Epithelial cell of proximal tubule (primary cell): ENCODE measurements around the gene BRF1. TPM values are rescaled to one million over a fixed set of nuclear protein-coding genes. Genes with fewer than 3 reads are reported as not detected.
A peak's percentile ranks its signal among the peaks of the same experiment; 100 is the strongest.

Experiments
- DNase-seq: peaks from one replicate; pipeline ENCODE4 v3.0.0-alpha.2; 2011; ENCODE audit warnings: low read depth
- H3K4me3 ChIP-seq: 2 replicates; pipeline ENCODE4 v1.5.1; 2011; ENCODE audit warnings: low read depth, mild to moderate bottlenecking, low read length
- total RNA-seq: library from RNA; depleted of rRNA; stranded (reverse); fragments of >200 nt; gene quantifications from 2 replicates; pipeline ENCODE4 v1.2.3, GENCODE V29; 2015
- TF ChIP-seq, protein P1 (sequence below): conservative IDR thresholded peaks from 2 replicates; pipeline ENCODE4 v1.5.1; 2012; ENCODE audit warnings: low read depth, mild to moderate bottlenecking, low read length

BRF1 gene
- total RNA-seq, 1 donor from 2014 or later, result 23.8 TPM

DNA sequence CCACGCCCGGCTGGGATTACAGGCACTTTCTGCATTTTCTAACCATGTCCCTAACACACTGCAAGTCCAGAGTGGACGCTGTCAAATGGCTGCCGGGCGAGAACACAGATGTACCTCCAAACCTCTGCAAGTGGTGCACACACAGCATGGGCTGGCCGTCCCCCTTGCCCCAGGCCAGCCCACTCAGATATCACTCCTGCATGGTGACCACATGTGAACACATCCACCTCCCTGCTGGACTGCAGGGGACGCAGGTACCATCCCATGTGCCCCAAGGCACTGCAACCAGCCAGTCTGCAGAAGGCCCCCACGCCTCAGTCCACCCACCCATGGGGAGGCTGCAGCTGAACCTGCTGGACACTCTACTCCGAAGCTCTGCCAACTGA is 14.0 kb downstream of the BRF1 start:
- no peak overlapping the region for H3K4me3 ChIP-seq

DNA sequence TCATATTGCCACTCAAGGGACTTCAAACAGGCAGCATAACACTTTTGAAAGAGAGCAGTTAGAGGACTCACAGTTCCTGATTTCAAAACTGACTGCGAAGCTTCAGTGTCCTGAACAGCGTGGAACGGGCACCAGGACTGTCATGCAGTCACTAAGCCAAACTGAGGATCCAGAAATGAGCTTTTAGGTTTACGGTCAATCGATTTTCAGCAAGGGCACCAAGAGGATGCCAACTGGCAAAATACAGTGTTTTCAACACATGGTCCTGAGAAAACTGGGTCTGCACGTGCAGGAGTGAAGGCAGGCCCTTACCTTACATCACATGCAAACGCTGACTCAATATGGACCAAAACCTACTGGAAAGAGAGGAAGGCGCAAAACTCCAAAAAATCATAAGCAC is 15.6 kb downstream of the BRF1 start:
- no peak for DNase-seq
- no peak overlapping the region for H3K4me3 ChIP-seq

More for the DNA sequence above, 14.0 kb downstream of the BRF1 start:
- DNase-seq, result no peak
- TF ChIP-seq, protein P1, sequence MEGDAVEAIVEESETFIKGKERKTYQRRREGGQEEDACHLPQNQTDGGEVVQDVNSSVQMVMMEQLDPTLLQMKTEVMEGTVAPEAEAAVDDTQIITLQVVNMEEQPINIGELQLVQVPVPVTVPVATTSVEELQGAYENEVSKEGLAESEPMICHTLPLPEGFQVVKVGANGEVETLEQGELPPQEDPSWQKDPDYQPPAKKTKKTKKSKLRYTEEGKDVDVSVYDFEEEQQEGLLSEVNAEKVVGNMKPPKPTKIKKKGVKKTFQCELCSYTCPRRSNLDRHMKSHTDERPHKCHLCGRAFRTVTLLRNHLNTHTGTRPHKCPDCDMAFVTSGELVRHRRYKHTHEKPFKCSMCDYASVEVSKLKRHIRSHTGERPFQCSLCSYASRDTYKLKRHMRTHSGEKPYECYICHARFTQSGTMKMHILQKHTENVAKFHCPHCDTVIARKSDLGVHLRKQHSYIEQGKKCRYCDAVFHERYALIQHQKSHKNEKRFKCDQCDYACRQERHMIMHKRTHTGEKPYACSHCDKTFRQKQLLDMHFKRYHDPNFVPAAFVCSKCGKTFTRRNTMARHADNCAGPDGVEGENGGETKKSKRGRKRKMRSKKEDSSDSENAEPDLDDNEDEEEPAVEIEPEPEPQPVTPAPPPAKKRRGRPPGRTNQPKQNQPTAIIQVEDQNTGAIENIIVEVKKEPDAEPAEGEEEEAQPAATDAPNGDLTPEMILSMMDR, result no peak

DNA sequence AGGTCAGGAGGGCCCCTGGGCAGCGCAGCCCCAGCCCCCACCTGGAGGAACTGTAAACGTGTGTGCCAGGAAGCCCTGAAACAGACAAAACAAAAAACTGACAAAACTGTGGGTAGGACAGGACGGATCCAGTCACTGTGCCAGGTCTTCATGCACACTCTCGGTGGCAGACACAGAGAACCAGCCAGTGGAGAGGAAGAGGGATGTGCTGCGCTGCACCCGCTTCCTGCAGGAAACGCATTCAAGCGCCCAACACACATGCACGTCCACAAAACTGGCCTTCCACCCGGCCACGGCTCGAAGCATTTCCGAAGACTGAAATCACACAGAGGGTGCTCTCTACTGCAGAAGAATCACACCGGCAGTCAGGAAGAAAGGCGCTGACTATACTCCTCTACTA is 16.9 kb downstream of the BRF1 start:
- H3K4me3 ChIP-seq, result no peak overlapping the region
- TF ChIP-seq, protein P1, result no peak
- DNase-seq, result no peak

More for the DNA sequence above, 15.6 kb downstream of the BRF1 start:
- TF ChIP-seq, protein P1, result no peak

GRCh38 chr14:105283028-105283427 is 17.8 kb downstream of the BRF1 start:
- TF ChIP-seq, protein P1, result no peak
- no peak for DNase-seq
- no peak overlapping the region for H3K4me3 ChIP-seq

DNA sequence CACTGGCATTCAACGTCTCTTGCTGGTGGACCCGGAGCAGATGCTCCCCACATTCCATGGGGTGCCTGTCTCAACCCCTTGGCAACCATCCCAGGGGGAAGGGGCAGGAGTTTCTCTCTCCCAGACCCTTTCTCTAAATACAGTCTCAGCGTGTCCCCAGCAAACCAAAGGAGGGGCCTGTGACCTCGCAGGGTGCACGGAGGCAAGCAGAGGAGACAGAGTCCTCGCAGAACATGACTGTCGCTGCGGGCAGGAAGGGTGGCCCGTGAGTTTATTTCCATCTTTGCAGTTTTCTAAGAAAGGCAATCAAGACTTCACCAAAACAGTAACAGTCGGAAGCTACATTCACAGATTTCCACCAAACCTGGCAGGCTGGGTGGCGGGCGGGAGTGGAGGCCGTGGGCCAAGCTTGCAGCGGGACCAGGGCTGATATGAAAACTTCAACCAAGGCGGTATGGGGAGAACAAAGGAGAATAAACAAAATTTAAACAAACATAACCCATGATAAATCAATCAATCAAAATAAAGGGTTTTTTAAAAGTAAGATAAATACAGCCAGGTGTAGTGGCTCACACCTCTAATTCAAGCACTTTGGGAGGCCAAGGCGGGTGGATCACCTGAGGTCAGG is 18.6 kb downstream of the BRF1 start:
- TF ChIP-seq, protein P1, result no peak

DNA sequence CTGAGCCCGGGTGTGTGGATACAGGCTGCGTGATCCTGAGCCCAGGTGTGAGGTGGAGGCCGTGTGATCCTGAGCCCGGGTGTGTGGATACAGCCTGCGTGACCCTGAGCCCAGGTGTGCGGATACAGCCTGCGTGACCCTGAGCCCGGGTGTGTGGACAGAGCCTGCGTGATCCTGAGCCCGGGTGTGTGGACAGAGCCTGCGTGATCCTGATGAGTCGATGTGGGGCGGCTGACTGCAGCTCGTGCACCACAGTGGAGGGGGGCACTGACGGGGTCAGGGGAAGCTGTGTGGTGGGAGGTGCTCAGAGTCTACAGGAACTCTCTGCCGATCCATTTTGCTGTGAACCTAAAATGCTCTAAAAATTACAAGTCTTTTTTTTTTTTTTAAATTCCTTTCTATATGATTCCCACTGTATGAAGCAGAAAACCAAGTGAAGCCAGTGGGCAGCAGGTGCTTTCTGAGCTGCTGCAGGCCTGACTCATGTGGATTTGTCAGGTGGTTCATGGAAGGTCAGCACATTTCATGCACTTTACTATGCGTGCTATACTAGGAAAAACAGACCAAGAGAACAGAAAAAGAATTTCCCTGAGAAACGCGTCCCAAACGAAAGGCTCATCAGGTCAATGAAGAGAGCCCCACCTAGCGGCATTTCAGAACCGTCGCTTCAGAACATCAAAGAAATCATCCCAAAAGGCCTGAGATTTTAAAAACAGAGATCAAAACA is 19.3 kb downstream of the BRF1 start:
- H3K4me3 ChIP-seq, result no peak overlapping the region
- DNase-seq, result peak; percentile 43
- TF ChIP-seq, protein P1, result peak; percentile 84

More for the DNA sequence above, 18.6 kb downstream of the BRF1 start:
- DNase-seq, result no peak
- no peak overlapping the region for H3K4me3 ChIP-seq
